Common myeloid progenitor, CD34-positive (primary cell): ENCODE results near the gene CD46.

ENCODE experiments used
- CTCF ChIA-PET: fragments of 350-600 bp; sonication (Branson Sonifier 250); formaldehyde crosslinking; loops from one replicate; lab custom pipeline; 2021; ENCODE audit warnings: antibody characterized with exemption; lab: Charles Lee
- POLR2A ChIA-PET: fragments of 350-600 bp; sonication (Branson Sonifier 250); formaldehyde crosslinking; loops from one replicate; lab custom pipeline; 2021; ENCODE audit warnings: antibody characterized with exemption; lab: Charles Lee
- DNase-seq, 3 donors: peaks; one replicate each; pipeline versions ENCODE4 v3.0.0 to v3.0.0-alpha.2; 2013
- H3K27ac ChIP-seq, 2 experiments: 1 replicate in 1 of 2; 2 replicates in 1 of 2; pipeline ENCODE4 v1.7.0; 2013; ENCODE audit warnings: inconsistent platforms in 2 of 2, low read length in 2 of 2, mild to moderate bottlenecking in 2 of 2, low read depth in 1 of 2, moderate library complexity in 1 of 2; ENCODE audit not compliant: severe bottlenecking in 2 of 2, insufficient read depth in 1 of 2, poor library complexity in 1 of 2
- H3K27me3 ChIP-seq, 5 experiments: replicated peaks in 2 of 5; 1 replicate in 3 of 5; 2 replicates in 2 of 5; pipeline versions ENCODE4 v1.6.1 to v1.7.0; 2013; ENCODE audit warnings: low read length in 4 of 5, mild to moderate bottlenecking in 2 of 5, moderate library complexity in 2 of 5, inconsistent platforms in 1 of 5; ENCODE audit not compliant: insufficient read depth in 5 of 5, control insufficient read depth in 4 of 5
- H3K36me3 ChIP-seq, 4 experiments: 1 replicate in 2 of 4; 2 replicates in 2 of 4; pipeline versions ENCODE4 v1.6.1 to v1.7.0; 2013; ENCODE audit warnings: low read length in 3 of 4, control low read depth in 1 of 4, mild to moderate bottlenecking in 1 of 4; ENCODE audit not compliant: control insufficient read depth in 4 of 4, insufficient read depth in 4 of 4
- H3K4me1 ChIP-seq, 4 experiments: 1 replicate in 3 of 4; 2 replicates in 1 of 4; pipeline versions ENCODE4 v1.6.1 to v1.7.1; 2013; ENCODE audit warnings: low read length in 3 of 4, mild to moderate bottlenecking in 3 of 4, control low read depth in 1 of 4, inconsistent platforms in 1 of 4, moderate library complexity in 1 of 4; ENCODE audit not compliant: control insufficient read depth in 4 of 4, insufficient read depth in 4 of 4; ENCODE audit errors: control extremely low read depth in 1 of 4
- H3K4me3 ChIP-seq, 7 experiments: 1 replicate in 4 of 7; 2 replicates in 3 of 7; pipeline versions ENCODE4 v1.5.1 to v1.7.0; 2013; ENCODE audit warnings: mild to moderate bottlenecking in 7 of 7, low read length in 6 of 7, moderate library complexity in 6 of 7, inconsistent platforms in 2 of 7, low read depth in 2 of 7, control low read depth in 1 of 7; ENCODE audit not compliant: insufficient read depth in 4 of 7, control insufficient read depth in 1 of 7; ENCODE audit errors: extremely low read depth in 1 of 7
- H3K9me3 ChIP-seq, 5 experiments: 1 replicate in 4 of 5; 2 replicates in 1 of 5; pipeline versions ENCODE4 v1.6.1 to v1.7.1; 2013; ENCODE audit warnings: low read length in 4 of 5, mild to moderate bottlenecking in 2 of 5, inconsistent platforms in 1 of 5, low read depth in 1 of 5, moderate library complexity in 1 of 5; ENCODE audit not compliant: control insufficient read depth in 4 of 5, insufficient read depth in 2 of 5; ENCODE audit errors: control extremely low read depth in 1 of 5
- WGBS: methylation state at CpG from one replicate; pipeline ENCODE4 v1.1.5; 2013; ENCODE audit not compliant: insufficient coverage; 5-methylcytosine and 5-hydroxymethylcytosine counted together

The CD46 gene

GRCh38 chr1:207793327-207793726 is 41.5 kb downstream of the CD46 start:
- Histone ChIP-seq H3K4me1 (peaks cover 9 to 21% (median 12%) of the 10 kb centered on the region in 4 experiments), H3K36me3 (peaks cover 2 to 40% (median 21%) of the 10 kb centered on the region in 4 experiments), H3K27ac (no peak overlapping the region), H3K27me3 (no peaks in the 10 kb centered on the region), H3K9me3 (no peaks in the 10 kb centered on the region), H3K4me3 (no peak overlapping the region)
- CTCF ChIA-PET, result no interaction called here
- POLR2A ChIA-PET, result no interaction called here
- DNase-seq, result no peak

GRCh38 chr1:207794861-207795260 is 43.0 kb downstream of the CD46 start:
- Histone ChIP-seq H3K27ac (no peak overlapping the region), H3K4me3 (no peak overlapping the region), H3K27me3 (no peaks in the 10 kb centered on the region), H3K4me1 (peaks cover 23 to 36% (median 27%) of the 10 kb centered on the region in 4 experiments), H3K36me3 (peaks cover 2 to 35% (median 18%) of the 10 kb centered on the region in 4 experiments), H3K9me3 (no peaks in the 10 kb centered on the region)
- WGBS, result no CpG with 5 or more reads among the region's 2 CpGs
- POLR2A ChIA-PET, result no interaction called here
- CTCF ChIA-PET, result interaction anchor here (1.1 to 5.3 kb wide), 3 partner anchors 8 to 42 kb away, joined by 3 to 34 read pairs (median 9); partner anchors contain the start of gene CD46
- DNase-seq, result no peak

- ChIA-PET POLR2A (interaction anchor here (0.7 to 1.3 kb wide), 3 partner anchors 25 to 50 kb away, joined by 3 to 6 read pairs (median 3); no protein-coding TSS in a partner anchor), CTCF (interaction anchor here (0.6 to 5.3 kb wide), 30 partner anchors 9 to 1064 kb away, joined by 3 to 34 read pairs (median 3); partner anchors contain the start of gene CD46)
- Histone ChIP-seq H3K4me3 (no peak overlapping the region), H3K27ac (no peak overlapping the region), H3K4me1 (peaks cover 26 to 55% (median 44%) of the 10 kb centered on the region in 4 experiments), H3K36me3 (peaks cover 5 to 34% (median 21%) of the 10 kb centered on the region in 4 experiments), H3K27me3 (no peaks in the 10 kb centered on the region), H3K9me3 (no peaks in the 10 kb centered on the region)
- WGBS, result 55% methylated on average over 7 of the region's 7 CpGs
- DNase-seq, result peak; percentile 74 to 82 (median 77)
Measured at GRCh38 chr1:207797229-207797973, 45.5 kb downstream of the CD46 start.

- Histone ChIP-seq H3K36me3 (peaks cover 8 to 41% (median 27%) of the 10 kb centered on the region in 4 experiments), H3K27me3 (no peaks in the 10 kb centered on the region), H3K4me3 (peak overlapping the region in 6 of 7 experiments; percentile 9 to 60 (median 25)), H3K4me1 (peaks cover 26 to 51% (median 44%) of the 10 kb centered on the region in 4 experiments), H3K9me3 (no peaks in the 10 kb centered on the region), H3K27ac (no peak overlapping the region)
- ChIA-PET POLR2A (interaction anchor here (0.5 to 0.7 kb wide), 2 partner anchors 16 to 75 kb away, joined by 3 read pairs; no protein-coding TSS in a partner anchor), CTCF (interaction anchor here (1.0 to 5.3 kb wide), 9 partner anchors 8 to 103 kb away, joined by 3 to 34 read pairs (median 5); no protein-coding TSS in a partner anchor)
- 0% methylated on average over 5 of the region's 6 CpGs for WGBS
- DNase-seq, result peak; percentile 53 to 89 (median 88)
Measured at GRCh38 chr1:207798847-207799246, 47.0 kb downstream of the CD46 start.

GRCh38 chr1:207799989-207800648 is 48.3 kb downstream of the CD46 start:
- no peaks in the 10 kb centered on the region for H3K9me3 ChIP-seq
- no peak overlapping the region for H3K4me3 ChIP-seq
- H3K27me3 ChIP-seq, result no peaks in the 10 kb centered on the region
- CTCF ChIA-PET, result interaction anchor here (0.7 to 5.3 kb wide), 6 partner anchors 11 to 180 kb away, joined by 3 to 34 read pairs (median 6); no protein-coding TSS in a partner anchor
- WGBS, result 88% methylated on average over 3 of the region's 6 CpGs
- POLR2A ChIA-PET, result interaction anchor here (1.1 kb wide), 1 partner anchor 19 kb away, joined by 3 read pairs; no protein-coding TSS in a partner anchor
- peaks cover 26 to 51% (median 44%) of the 10 kb centered on the region in 4 experiments for H3K4me1 ChIP-seq
- H3K36me3 ChIP-seq, result peaks cover 13 to 44% (median 32%) of the 10 kb centered on the region in 4 experiments
- DNase-seq, result no peak
- H3K27ac ChIP-seq, result no peak overlapping the region

GRCh38 chr1:207801819-207802218 is 50.0 kb downstream of the CD46 start:
- Histone ChIP-seq H3K4me3 (no peak overlapping the region), H3K4me1 (peaks cover 26 to 62% (median 53%) of the 10 kb centered on the region in 4 experiments), H3K9me3 (no peaks in the 10 kb centered on the region), H3K27ac (no peak overlapping the region), H3K36me3 (peaks cover 13 to 55% (median 40%) of the 10 kb centered on the region in 4 experiments), H3K27me3 (no peaks in the 10 kb centered on the region)
- 78% methylated on average over 11 of the region's 12 CpGs for WGBS
- DNase-seq, result no peak
- ChIA-PET POLR2A (no interaction called here), CTCF (interaction anchor here (1.7 kb wide), 1 partner anchor 10 kb away, joined by 8 read pairs; no protein-coding TSS in a partner anchor)
